HS-27A (cell line): ENCODE results near the gene ACTR5.
"Not testable (repeated sequence)": the region's sequence is repeated elsewhere in the genome, so short reads cannot be mapped to it uniquely, and the experiment has no call there.

ENCODE experiments used
- DNase-seq: peaks from one replicate; pipeline ENCODE4 v3.0.0-alpha.2; 2012; ENCODE audit warnings: low read depth, missing footprints

The ACTR5 gene

DNA sequence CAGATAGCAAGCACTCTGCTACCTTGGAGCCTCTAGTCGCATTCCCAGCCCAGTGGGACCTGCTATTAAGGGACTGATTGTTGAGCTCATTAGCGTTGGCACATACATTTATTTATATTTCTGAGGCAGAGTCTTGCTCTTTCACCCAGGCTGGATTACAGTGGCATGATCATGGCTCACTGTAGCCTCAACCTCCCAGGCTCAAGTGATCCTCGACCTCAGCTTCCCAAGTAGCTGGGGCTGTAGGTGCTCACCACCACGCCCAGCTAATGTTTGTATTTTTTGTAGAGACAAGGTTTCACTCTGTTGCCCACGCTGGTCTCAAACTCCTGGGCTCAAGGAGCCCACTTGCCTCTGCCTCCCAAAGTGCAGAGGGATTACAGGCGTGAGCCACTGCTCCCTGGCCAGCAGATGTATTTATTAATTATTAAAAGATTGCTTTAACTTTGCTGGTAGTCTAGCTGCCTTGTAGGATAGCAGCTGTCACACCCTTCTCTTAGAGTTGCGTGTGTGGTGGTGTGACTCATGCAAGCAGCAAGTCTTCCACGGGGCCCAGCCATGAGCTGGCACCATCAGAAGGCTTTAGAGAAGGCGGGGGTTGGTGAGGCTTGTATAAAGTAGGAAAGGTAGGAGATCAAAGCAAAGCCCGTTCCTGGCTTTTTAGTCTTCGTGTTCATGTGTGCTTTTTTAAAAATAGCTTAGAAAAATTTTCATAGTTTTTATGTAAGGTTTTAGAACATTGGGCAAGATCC, 16.5 kb downstream of the ACTR5 start:
- peak; percentile 60 for DNase-seq

GRCh38 chr20:38766071-38766470, 17.8 kb downstream of the ACTR5 start:
- no peak for DNase-seq

DNA sequence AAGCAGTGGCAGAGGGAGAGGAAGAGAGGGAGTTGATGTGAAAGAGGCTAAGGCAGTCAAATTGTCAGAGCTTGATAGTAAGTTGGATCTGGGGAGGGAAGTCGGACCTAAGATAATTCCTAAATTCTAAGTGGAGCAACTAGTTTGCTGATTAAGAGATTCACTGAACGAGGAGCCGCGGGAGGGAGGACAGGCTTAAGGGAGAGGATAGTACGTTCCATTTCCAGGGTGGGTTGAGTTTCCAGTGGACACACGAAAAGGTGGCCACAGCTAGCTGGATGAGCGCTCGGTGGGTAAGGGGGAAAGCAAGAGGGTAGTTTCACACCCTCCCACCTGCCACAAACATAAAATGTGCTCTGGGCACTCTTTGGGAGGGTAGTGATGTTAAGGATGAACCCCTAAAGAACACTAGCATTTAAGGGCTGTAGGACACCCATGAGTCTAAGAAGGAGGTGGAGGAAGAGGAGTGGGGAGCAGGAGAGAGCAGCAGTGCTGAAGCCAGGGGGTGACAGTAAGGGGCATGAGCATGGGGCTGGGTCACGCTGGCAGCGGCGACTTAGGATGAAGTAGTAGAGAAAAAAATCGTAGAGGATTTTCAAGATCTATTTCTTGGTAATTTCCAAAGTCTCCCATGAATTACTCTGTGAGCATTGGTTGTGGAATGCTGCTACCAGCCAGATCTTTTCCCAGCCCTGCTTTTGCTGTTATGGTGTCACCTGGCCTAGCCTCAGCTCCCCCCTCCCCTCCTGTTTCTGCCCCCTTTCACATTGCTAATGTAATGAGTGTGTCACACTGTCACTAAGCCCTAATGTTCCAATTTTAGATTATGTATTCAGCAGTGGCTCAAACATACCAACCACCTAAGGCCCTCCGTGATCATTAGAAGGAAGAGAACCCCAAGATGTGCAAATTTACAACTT, 21.4 kb downstream of the ACTR5 start:
- DNase-seq: no peak

DNA sequence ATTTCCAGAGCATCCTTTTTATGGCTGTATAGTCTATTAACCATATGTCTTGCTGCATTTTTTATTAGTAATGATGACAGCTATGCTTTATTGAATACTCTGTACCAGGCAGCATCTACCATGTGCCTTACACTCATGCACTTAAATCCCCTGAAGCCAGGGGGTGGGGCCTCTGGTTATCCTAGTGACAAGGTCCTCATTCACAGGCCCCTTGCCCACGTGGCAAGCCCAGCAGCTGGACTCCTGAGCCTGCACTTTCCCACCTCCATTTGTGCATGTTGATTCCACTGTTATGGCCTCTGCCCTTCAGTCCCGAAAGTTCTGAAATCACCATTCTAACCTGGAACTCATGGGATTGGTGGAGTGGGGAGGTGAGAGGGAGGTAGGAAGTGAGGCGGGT, 22.3 kb downstream of the ACTR5 start:
- no peak for DNase-seq

GRCh38 chr20:38770970-38771369, 22.7 kb downstream of the ACTR5 start:
- no peak for DNase-seq

- no peak for DNase-seq
Measured at GRCh38 chr20:38771621-38772020, 23.4 kb downstream of the ACTR5 start.

DNA sequence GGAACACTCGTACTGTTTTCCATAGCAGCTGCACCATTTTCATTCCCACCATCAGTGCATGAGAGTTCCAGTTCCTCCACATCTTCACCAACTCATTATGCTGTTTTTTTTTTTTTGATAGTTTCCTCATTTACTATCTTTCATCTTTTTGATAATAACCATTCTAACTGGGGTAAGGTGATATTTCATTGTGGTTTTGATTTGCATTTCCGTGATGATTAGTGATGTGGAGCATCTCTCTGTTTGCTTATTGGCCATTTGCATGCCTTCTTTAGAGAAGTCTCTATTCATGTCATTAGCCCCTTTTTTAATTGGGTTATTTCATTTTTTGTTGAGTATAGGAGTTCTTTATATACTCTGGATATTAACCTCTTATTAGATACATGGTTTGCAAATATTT, 25.9 kb downstream of the ACTR5 start:
- no peak for DNase-seq

DNA sequence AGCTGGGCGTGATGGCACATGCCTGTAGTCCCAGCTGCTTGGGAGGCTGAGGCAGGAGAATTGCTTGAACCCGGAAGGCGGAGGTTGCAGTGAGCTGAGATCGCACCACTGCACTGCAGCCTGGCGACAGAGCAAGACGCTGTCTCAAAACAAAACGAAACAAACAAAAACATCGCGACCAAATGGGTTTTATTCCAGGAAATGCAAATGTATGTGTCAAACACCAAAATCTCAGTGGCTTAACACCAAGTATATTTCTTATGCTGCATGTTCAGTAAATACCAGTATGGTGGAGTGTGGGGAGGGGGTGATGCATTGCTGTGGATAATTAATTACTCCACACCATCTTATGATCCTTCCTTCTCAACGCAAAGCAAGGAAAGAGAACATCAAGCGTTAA, 28.1 kb downstream of the ACTR5 start:
- DNase-seq: no peak

DNA sequence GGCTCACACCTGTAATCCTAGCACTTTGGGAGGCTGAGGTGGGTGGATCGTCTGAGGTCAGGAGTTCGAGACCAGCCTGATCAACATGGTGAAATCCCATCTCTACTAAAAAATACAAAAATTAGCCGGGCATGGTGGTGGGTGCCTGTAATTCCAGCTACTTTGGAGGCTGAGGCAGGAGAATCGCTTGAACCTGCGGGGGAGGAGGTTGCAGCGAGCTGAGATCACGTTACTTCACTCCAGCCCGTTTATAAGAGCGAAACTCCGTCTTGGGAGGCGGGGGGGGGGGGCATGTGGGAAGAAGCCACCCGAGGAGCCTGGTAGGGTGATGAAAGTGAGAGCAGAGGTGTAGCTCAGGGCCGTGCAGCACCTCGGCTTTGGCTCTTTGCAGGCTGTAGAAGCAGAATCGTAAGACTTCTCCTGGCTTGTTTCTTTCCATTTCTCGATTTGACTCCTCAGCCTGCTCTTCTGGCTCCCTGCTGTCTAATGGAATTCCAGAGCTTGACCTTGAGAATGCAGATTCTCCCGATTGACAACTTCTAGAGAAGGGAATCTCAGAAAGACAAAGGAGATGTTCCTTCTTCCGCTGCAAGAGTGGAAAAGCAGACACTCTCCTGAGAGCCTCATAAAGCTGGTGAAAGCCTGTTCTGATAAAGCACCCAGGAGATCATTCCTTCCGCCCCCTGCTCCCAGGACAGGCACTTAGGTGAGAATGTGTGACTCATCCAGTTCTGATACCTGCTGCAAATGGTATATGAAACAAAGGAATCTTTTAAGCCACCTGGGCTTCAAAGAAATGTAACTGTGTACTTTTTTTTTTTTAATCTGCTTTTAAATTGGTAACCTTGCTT, 31.2 kb downstream of the ACTR5 start:
- DNase-seq: no peak

- DNase-seq: no peak
Measured at GRCh38 chr20:38782275-38782674, 34.0 kb downstream of the ACTR5 start.

DNA sequence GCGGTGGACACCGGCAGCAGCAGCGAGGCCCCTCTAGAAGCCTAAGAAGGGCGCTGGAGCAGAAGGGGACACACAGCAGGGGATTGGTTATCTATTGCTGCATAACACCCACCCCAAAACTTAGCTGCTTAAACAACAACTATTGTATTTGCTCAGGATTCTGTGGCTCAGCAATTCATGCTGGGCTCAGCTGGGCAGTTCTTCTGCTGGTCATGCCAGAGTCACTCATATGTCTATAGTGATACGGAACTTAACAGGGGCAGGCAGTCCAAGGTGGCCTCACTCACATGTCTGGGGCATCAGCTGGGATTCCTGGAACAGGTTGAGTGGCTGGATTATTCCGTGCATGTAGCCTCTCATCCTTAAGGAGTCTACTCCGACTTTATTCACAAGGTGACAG, 39.6 kb downstream of the ACTR5 start:
- DNase-seq: no peak

GRCh38 chr20:38789503-38790199, 41.4 kb downstream of the ACTR5 start:
- peak; percentile 46 for DNase-seq

DNA sequence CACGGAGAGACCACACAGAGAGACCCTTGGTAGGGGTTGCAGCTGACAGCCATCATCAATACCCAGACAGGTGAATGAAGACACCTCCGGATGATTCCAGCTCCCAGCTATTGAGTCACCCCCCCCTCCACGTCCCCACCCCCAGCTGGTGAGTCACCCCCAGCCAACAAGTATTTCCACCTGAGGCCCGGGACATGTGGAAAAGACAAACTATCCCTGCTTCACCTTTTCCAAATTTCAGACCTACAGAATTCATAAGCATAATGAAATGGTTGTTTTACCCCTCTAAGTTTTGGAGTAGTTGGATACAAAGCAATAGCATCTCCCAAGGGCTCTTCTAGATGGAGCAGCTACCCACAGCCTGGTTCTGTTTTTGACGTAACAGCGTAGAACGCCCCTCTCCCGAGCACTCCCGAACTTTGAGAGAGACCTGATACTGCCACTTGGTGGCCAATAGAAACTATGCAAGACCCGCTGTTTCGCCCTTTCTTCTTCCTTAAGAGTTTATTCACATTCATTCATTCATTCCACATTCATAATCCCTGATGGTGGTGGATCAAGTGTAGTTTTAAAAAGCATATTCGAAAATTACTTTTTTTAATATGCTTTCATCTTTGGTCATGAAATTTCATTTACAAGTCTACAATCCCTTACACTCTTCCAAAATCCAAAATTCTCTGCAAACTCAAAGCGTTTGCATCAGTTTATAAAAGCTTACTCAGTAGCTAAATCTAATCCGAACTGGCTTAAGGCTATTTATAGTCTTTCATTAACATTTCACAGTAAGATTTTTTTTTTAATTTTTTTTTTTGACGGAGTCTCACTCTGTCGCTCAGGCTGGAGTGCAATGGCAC, 42.2 kb downstream of the ACTR5 start:
- DNase-seq: peak; percentile 8

DNA sequence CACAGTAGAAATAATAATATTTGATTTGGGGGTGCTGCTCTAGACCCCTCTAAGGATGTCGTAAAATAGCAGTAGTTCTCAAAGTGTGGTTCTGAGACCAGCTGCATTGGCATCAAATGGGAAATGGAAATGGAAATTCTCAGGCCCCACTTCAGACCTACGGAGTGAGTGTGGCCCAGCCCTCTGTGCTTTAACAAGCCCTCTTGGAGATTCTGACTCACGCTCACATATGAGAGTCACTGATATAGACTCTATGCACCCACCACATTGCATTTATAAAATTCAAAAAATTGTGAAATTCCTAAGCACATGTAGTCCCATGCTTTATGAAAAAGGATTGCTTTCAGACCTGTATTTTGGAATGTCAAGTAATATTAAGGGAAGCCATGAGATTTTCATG, 43.0 kb downstream of the ACTR5 start:
- no peak for DNase-seq

DNA sequence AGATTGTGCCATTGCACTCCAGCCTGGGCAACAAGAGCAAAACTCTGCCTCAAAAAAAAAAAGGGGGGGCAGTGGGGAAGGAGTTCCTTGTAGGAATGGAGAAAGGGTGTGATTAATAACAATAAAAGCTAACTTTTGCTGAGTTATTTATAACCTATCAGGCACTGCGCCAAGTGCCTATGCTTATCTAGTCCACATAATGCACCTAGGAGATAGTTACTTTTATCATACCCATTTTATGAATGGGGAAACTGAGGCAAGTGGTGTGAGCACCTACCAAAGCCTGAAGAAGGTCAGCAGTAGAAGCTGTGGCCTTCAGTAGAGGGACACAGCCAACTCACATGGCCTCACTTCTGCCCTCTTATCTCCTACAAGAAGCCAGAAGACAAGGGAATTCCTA, 43.7 kb downstream of the ACTR5 start:
- no peak for DNase-seq

DNA sequence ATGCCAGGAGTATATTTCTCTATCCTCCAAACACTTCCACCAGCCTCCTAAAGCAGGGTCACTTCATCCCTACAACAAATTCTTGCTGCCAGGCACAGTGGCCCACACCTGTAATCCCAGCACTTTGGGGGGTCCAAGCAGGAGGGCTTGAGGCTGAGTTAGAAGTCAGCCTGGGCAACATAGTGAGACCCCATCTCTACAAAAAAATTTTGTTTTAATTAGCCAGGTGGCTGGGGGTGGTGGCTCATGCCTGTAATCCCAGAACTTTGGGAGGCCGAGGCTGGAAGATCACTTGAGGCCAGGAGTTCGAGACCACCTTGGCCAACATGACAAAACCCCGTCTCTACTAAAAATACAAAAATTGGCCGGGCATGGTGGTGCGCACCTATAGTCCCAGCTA, 45.8 kb downstream of the ACTR5 start:
- not testable (repeated sequence) for DNase-seq

- DNase-seq: no peak
Measured at GRCh38 chr20:38798266-38798665, 50.0 kb downstream of the ACTR5 start.

- no peak for DNase-seq
Measured at GRCh38 chr20:38799203-38799602, 50.9 kb downstream of the ACTR5 start.

DNA sequence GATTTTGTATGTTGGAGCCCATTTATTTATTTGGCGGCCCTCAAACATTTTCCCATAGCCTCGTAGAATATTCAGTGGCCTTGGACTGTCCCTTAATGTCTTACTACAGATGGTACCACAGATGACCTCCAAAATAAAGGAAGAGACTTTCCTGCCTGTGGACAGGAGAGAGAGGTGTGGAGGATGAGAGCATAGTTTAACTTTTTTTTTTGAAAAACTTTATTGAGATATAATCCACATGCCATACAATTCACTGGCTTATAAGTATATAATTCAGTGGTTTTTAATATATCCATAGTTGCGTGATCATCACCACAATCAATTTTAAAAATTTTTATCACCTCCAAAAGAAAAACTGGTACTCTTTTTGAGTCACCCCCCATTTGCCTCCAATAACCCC, 52.6 kb downstream of the ACTR5 start:
- DNase-seq: no peak

DNA sequence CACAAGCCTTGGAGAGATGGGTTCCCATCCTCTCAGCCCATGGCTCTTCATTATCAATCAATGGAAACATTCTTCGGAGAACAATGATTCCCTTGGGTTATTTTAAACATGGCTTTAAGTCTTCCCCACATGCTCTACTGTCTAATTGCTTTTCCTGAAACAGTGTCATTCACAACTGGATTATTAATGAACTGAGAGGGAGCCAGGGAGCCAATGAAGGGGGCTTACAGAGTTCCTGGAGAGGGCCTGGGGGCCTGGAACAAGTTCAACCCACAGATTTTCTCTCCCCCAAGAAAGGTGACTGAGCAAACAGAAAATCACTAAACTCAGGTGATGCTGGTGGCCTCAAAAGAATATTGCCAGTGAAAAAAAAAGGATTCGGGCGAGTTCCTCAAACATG, 56.0 kb downstream of the ACTR5 start:
- DNase-seq: no peak
